Adrenal gland (tissue), 5 donors: ENCODE results near the gene CPO.

Source experiments
- CTCF ChIP-seq, 6 experiments: fragments of 450-650 bp in 4 of 6; fragments of 200-600 bp in 2 of 6; sonication (generic) in 1 of 6; IDR thresholded peaks; 1 replicate in 5 of 6; 2 replicates in 1 of 6; pipeline versions ENCODE4 v1.5.1 to v1.8.0; 2016 to 2021; ENCODE audit warnings: antibody characterized with exemption in 6 of 6, mild to moderate bottlenecking in 2 of 6, moderate library complexity in 1 of 6
- POLR2A ChIP-seq, 2 donors: fragments of 450-650 bp; IDR thresholded peaks; one replicate each; pipeline ENCODE4 v1.6.1; 2017; ENCODE audit warnings: antibody characterized with exemption in 2 of 2, mild to moderate bottlenecking in 2 of 2, moderate library complexity in 1 of 2
- donor health status: DM: no; HTN: no; CAD: no.

- TF ChIP-seq CTCF (IDR thresholded peaks at IDR 0.05) (no peak), POLR2A (IDR thresholded peaks at IDR 0.05) (no peak)
These were observed 21.1 kb upstream of the CPO start for GRCh38 chr2:206918263-206918662.
